ENCODE results near the gene HOXC10. TPM values are rescaled to one million over a fixed set of nuclear protein-coding genes. Genes with fewer than 3 reads are reported as not detected.

The HOXC10 gene
- total and polyA plus RNA-seq, 2 donors: 1.6 to 2.8 TPM

DNA sequence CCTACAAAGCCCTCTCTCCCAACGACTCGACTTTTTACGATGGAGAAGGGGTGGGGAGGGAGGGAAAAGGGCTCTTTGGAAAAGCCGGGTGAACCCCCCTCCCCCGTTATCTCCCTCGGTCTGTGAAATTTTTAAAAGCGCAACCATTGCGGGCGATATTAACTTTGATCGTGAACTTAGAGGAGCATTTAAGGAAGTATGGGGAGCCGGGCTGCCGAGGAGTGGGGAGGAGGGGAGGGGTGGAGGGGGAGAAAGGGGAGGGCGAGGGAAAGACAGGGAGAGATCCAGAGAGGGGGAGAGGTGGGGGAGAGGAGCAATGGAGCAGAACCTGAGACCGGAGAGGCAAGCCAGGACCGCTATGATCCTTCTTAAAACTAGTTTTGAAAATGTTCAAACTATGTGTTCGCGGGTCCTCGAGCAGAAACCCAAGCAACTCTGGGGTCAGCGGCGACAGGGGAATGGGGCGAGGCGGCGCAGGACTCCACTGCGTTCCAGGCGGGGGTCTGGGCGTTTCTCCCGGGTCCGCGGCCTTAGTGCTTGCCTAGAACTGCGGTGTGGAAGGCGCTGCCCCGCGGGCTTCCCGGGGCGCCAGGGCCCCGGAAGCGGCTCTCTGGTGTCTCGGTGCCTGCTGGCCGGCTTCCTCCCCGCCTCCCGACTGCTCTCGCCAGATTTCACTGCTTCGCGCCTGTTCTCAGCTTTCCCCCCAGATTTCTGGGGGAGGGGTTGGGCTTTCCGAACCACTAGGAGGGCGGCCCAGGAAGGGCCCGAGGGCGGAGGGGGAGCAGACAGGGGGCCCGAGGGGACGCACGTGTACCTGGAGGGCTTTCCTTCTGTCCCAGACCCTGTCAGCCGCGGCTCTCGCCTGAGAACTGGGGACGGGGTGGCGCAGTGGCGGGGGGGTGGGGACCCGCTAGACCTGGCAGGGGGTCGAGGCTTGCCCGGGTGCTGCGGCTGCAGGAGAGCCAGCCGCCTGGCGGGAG is 10.6 kb upstream of the HOXC10 start, which contains the start of gene HOTAIR:
Gene HOTAIR, minus strand, starts transcription at position 871 of the 980 bp plus-strand sequence.
- H3K4me3 ChIP-seq (ENCODE audit: low read depth, low read length): peak within 1 kb of the TSS; percentile 42

DNA sequence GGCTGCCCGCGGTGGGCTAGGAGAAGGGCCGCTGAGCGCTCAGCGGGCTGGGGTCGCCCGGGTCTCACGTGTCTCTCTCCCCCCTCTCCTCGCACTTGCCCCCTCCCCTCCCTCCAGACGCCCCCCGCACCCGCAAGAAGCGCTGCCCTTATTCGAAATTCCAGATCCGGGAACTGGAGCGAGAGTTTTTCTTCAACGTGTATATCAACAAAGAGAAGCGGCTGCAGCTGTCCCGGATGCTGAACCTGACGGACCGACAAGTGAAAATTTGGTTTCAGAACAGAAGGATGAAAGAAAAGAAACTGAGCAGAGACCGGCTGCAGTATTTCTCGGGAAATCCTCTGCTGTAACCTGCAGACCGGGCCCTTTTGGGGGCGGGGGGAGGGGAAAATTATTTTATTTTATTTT is 9.9 kb upstream of the HOXC10 start:
- Histone ChIP-seq H3K36me3 (ENCODE audit: insufficient read depth) (no peaks in the 10 kb centered on the region), H3K4me3 (ENCODE audit: low read depth, low read length) (peak overlapping the region; percentile 42), H3K4me1 (ENCODE audit: insufficient read depth) (peaks cover 3% of the 10 kb centered on the region), H3K27ac (ENCODE audit: low read depth) (no peak overlapping the region)
- WGBS: 6% methylated on average over 25 of the region's 25 CpGs
- DNase-seq (ENCODE audit: extremely low spot score): no peak

More for the DNA sequence above, 10.6 kb upstream of the HOXC10 start, which contains the start of gene HOTAIR:
- Histone ChIP-seq H3K4me1 (ENCODE audit: insufficient read depth) (peaks cover 3% of the 10 kb centered on the region), H3K36me3 (ENCODE audit: insufficient read depth) (no peaks in the 10 kb centered on the region), H3K27ac (ENCODE audit: low read depth) (no peak within 1 kb of the TSS)
- 2% methylated on average over 63 of the region's 63 CpGs for WGBS
- DNase-seq (ENCODE audit: extremely low spot score): no peak

DNA sequence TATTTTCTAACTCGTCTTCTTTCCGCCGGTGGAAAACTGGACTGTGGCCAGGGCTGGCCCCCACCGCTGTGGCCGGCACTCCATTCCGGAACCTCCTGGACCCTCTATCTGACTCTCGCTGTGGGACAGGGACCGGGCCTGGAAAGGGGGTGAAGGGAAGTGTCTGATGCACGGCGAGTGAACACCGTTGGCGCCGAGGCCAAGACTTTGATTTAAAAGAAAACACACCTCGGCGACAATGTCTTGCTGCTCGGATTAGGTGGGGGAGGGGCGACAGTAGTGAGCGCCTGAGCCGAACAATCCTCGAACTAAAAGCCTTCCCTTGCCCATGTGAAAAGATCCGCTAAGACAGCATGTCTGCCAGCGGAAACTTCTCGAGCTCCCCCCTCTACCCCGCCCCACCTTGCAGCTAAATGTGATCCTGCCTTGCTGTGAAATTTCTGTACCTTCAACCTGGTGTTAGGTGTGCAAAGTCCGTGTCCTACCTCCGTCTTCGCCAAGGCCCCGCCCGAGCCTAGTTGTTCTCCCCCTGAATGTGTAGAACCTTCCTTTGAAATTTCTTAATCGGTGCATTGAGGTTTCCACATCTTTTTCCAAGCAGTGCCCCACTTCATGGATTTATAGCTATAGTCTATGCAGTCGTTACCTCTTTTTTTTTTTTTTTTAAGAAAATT is 9.3 kb upstream of the HOXC10 start:
- Histone ChIP-seq H3K4me1 (ENCODE audit: insufficient read depth) (peaks cover 3% of the 10 kb centered on the region), H3K27ac (ENCODE audit: low read depth) (no peak overlapping the region), H3K4me3 (ENCODE audit: low read depth, low read length) (peak overlapping the region; percentile 42), H3K36me3 (ENCODE audit: insufficient read depth) (no peaks in the 10 kb centered on the region)
- no peak for DNase-seq (ENCODE audit: extremely low spot score)
- WGBS: 48% methylated on average over 31 of the region's 31 CpGs

DNA sequence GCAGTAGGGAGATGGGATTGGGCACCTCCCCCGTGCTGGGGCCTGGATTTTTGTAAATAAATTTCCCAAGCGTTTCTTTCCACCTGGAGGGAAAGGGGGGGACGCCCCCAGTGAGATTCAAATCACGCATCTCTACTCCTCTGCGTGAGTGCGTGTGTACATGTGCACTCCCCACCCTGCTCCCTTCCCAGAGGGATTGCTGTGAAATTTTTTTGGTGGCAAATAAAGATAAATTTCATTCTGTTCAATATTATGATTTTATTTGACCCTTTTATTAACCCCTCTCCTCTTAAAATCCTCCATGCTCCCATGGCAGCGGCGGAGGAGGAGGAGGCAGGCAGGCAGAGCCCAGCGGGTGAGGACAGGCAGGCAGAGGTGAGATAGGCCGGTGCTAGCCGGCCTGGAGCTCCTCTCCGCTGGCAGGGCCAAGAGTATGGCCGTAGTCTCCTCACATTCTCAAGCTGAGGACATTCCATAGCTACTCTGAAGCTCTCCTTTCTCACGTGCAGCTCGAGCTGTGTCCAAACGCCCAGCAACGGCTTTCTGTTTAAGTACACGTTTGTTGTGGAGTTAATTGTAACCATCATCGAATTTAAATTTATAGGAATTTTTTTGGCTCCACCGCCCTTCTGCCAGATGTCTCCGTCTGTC is 8.6 kb upstream of the HOXC10 start:
- Histone ChIP-seq H3K27ac (ENCODE audit: low read depth) (no peak overlapping the region), H3K36me3 (ENCODE audit: insufficient read depth) (no peaks in the 10 kb centered on the region), H3K4me3 (ENCODE audit: low read depth, low read length) (no peak overlapping the region), H3K4me1 (ENCODE audit: insufficient read depth) (peaks cover 3% of the 10 kb centered on the region)
- no peak for DNase-seq (ENCODE audit: extremely low spot score)
- 46% methylated on average over 21 of the region's 21 CpGs for WGBS

DNA sequence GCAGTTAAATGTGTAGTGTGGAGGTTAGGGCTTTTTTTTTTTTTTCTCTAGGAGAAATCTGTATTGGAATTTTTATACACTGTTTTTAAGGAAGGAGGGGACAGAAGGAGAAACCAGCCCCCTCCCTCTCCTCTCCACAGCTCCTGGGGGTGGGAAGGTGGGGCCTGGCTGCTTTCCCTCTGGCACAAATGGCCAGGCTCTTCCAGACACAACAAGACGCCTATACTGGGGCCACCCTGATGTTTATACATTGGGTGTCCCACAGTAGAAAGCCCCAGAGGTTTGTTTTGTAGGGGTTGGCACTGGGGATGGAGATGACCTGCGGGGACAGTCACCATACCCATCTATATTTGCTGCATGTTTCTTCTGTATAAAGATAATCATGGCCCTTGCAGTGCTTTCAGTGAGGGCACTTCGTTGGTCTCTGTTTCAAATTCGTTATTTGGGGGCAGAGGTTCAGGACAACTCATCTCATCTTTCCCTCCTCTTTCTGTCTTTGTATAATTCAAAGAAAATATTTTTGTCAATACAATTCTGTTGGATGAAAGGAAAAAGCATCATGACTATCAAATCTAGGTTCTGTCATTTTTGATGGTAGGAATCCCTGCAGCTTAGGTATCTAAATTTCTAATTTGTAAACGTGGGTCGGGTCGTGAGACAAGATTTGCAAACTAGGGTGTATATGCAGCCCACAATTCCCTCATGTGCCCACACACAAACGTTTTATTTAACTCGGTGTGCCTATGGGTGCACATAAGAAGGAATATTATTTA is 7.9 kb upstream of the HOXC10 start:
- Histone ChIP-seq H3K27ac (ENCODE audit: low read depth) (no peak overlapping the region), H3K36me3 (ENCODE audit: insufficient read depth) (no peaks in the 10 kb centered on the region), H3K4me1 (ENCODE audit: insufficient read depth) (peaks cover 3% of the 10 kb centered on the region), H3K4me3 (ENCODE audit: low read depth, low read length) (no peak overlapping the region)
- no peak for DNase-seq (ENCODE audit: extremely low spot score)
- WGBS: 55% methylated on average over 9 of the region's 9 CpGs

DNA sequence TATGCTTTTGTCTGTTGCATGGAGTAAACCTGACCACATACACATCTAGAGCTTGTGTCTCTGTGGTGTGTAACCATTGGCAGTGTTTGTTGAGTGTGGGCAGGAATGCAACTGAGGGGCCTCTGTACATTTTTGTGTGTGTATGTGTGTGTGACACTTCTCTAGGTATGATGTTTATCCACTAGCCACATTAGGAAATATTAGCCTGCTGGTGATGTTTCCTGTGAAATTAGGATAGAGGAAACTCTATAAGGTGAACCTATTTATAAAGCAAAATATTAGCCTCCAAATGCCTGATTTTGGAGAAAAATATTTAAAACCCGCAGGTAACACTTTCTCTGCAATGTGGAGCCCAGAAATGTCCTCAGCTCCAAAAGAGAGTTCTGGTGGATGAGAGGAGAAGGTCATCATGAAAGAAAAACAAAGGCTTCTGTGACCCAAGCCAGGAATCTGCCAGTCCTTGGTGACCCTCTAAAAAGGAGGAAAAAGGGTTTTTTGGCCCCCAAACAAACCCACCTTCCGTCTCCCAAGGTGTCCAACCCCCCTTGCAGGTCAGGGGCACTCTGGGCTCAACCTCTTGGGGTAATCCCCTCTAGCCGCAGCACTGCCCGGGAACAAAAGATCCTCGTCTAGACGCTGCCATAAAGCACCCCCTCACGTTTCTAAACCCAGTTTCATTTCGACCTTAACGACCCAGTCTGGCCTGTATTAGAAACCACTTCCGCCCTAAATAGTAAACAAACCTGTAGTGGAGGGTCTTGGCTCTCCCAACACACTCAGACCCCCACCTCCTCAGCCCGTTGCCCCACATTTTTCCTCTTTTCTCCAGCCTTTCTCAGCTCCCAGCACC is 7.1 kb upstream of the HOXC10 start:
- H3K4me1 ChIP-seq (ENCODE audit: insufficient read depth): peaks cover 3% of the 10 kb centered on the region
- no peak for DNase-seq (ENCODE audit: extremely low spot score)
- no peak overlapping the region for H3K4me3 ChIP-seq (ENCODE audit: low read depth, low read length)
- WGBS: 26% methylated on average over 11 of the region's 11 CpGs
- H3K36me3 ChIP-seq (ENCODE audit: insufficient read depth): no peaks in the 10 kb centered on the region
- no peak overlapping the region for H3K27ac ChIP-seq (ENCODE audit: low read depth)

DNA sequence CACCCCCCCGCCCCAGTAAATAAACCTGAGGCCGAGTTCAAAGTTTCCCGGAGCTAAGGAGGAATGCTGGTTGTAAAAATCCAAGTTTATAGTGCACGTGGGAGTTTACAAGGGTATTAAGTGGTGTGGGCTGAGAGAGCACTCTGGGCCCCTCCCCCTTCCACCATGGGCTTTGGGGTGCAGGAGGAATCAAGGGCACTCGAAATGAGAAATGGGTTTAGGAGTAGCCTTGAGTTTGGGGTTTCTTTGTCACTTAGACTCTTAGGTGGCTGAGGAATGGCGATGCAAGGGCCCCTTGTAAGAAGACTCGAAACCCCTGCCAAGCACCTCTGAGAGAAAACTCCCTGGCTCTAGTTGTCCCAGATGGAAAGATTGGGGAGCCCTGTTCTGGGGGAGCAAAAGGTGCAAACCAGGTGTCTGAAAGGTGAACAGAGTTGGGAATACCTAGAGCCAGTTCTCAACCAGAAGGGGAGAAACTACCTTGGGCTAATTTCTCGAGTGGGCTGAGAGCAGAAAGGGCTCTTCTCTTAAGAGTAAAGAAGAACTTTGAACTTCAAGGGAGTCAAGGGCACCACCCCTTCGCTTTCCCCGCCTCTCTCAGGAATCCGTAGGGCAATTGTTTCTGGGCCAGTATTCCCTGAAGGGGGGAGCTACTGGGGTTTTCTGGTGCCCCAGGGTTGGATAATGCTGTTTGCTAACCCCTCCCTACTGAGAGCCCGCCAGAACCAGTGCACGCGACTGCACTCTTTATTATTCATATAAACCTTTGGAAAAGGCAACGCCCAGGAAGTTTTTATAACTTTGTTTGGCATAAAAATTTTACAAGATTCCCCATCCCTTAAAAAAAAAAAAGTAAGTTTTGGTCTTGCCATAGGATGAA is 6.2 kb upstream of the HOXC10 start:
- WGBS: 33% methylated on average over 15 of the region's 15 CpGs
- H3K27ac ChIP-seq (ENCODE audit: low read depth): no peak overlapping the region

DNA sequence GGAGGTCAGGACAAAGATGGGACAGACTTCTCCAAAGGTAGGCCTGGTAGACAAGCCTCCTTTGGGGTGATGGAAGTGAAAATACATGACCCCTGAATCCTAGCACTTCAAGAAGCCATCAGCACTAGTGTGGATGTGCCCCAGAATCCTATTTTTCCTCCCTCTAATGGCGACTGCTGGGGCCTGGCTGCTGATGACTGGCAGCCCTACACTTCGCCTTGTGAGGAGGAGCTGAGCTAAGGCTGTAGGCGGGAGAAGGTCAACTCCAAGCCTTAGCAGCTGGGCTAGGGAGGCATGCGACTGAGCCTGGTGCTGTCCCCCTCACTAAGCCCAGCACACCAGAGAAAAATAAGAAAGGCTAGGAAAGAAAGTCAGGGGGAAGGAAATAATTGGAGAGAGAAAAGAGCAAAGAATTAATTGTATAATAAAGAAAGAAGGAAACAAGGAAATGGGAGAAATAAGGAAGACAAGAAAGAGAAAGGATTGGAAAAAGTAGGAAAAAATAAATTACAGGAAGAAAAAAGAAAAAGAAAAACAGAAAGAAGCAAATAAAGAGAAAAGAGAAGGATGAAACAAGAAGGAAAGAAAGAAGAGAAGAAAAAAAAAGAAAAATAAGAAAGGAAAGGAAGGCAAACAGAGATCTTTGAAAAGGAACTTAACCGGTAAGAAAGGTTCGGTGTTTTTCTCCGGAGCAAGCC is 4.7 kb upstream of the HOXC10 start:
- Histone ChIP-seq H3K27ac (ENCODE audit: low read depth) (no peak overlapping the region), H3K4me1 (ENCODE audit: insufficient read depth) (no peaks in the 10 kb centered on the region), H3K36me3 (ENCODE audit: insufficient read depth) (no peaks in the 10 kb centered on the region), H3K4me3 (ENCODE audit: low read depth, low read length) (no peak overlapping the region)
- no peak for DNase-seq (ENCODE audit: extremely low spot score)
- WGBS: 74% methylated on average over 7 of the region's 7 CpGs

More for the DNA sequence above, 6.2 kb upstream of the HOXC10 start:
- peaks cover 3% of the 10 kb centered on the region for H3K4me1 ChIP-seq (ENCODE audit: insufficient read depth)
- DNase-seq (ENCODE audit: extremely low spot score): no peak
- H3K4me3 ChIP-seq (ENCODE audit: low read depth, low read length): no peak overlapping the region
- no peaks in the 10 kb centered on the region for H3K36me3 ChIP-seq (ENCODE audit: insufficient read depth)

DNA sequence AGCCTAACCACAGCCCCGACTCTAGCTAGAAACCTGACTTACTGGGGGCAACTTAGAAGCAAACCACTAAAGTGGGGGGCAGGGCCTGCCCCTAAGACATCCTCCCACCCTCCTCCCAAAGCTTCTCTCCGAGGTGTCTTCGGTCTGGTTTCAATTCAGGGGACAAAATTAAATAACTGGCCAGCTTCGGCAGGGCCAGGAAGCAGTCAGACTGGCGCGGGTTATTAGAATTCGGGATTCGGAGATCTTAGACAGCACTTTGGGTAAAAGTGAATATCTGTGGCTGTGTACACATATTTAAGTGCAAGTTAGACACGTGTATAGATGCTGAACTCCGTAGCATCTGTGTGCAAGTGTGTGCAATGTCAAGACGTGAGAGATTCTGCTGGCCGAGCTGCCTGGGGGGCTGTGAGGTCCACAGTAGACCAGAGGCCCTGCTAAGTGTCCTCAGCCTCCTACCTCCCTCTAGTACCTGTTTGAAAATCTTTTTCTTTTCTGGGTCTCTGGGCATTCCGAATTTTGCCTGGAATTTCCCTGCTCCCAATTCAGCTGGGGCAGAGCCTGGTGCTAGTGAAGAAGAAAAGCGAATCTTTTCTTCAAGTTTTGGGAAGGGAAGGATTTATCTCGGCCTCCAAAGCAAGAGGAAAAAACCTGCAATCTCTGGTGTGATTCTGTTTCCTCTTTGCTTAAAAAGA is 4.0 kb upstream of the HOXC10 start:
- H3K4me1 ChIP-seq (ENCODE audit: insufficient read depth): no peaks in the 10 kb centered on the region
- 69% methylated on average over 15 of the region's 15 CpGs for WGBS

DNA sequence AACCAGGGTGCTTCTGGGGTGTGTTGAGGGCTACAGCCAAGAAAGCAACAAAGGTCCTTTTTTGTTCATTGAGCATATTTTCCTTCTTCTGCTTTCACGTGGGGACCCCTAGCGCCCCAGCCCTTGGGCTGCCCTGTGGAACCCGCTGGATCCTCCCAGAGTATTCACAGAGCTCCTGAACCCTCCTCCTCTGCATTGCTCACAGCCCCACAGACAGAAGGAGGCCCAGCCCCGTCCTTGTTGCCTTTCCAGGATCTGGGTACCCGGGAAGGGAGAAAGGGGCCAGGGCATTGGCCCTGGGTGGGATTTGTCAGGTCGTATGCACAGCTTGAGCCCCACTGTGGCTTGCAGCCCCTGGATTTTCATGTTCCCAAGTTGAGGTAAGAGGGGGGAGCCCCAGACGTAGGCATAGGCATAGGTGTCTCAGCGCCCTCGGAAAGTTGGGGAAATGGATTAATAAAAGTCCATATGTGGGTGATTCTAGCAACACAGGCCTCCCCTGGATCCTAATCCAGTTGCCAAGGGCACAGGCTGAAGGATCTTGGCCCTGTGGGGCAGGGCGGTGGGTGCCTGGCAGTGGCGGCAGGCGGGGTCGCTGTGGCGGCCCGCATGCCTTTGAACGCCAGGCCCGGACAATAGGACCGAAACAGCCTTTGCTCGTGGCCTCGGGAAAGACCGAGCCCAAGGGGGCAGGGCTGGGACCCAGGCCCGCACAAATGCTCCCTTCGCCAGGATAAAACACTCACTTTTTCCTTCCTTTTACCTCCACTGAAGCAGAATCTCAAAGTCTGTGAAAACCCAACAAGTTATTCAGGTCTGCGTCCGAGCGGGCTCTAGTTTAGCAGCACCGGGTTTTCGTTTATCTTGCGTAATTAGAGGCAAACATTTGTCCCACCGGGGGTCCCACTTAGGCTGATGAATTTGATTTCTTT is 3.0 kb upstream of the HOXC10 start:
- H3K36me3 ChIP-seq (ENCODE audit: insufficient read depth): no peaks in the 10 kb centered on the region
- 69% methylated on average over 30 of the region's 30 CpGs for WGBS
- H3K4me3 ChIP-seq (ENCODE audit: low read depth, low read length): no peak overlapping the region
- no peak overlapping the region for H3K27ac ChIP-seq (ENCODE audit: low read depth)
- DNase-seq (ENCODE audit: extremely low spot score): no peak
- H3K4me1 ChIP-seq (ENCODE audit: insufficient read depth): no peaks in the 10 kb centered on the region

More for the DNA sequence above, 4.0 kb upstream of the HOXC10 start:
- H3K27ac ChIP-seq (ENCODE audit: low read depth): no peak overlapping the region
- DNase-seq (ENCODE audit: extremely low spot score): no peak
- no peak overlapping the region for H3K4me3 ChIP-seq (ENCODE audit: low read depth, low read length)
- H3K36me3 ChIP-seq (ENCODE audit: insufficient read depth): no peaks in the 10 kb centered on the region
